ENCODE data around the gene FBXL12.
"Not testable (repeated sequence)": the region's sequence is repeated elsewhere in the genome, so short reads cannot be mapped to it uniquely, and the experiment has no call there.

Gene FBXL12

GRCh38 chr19:9792206-9793070 lies 26.4 kb downstream of the FBXL12 start:
- DNase-seq (ENCODE audit: low read depth), result peak; percentile 96
- H3K4me3 ChIP-seq (replicated peaks; ENCODE audit: low read depth, low read length), result peak overlapping the region; percentile 84
- no peak for TF ChIP-seq CTCF (IDR thresholded peaks at IDR 0.05; ENCODE audit: low read length, missing control alignments)

- DNase-seq (ENCODE audit: low read depth), result peak; percentile 98
These were observed 27.2 kb downstream of the FBXL12 start for GRCh38 chr19:9791552-9792205.

GRCh38 chr19:9791073-9791367 lies 27.9 kb downstream of the FBXL12 start:
- peak; percentile 45 for DNase-seq (ENCODE audit: low read depth)
- H3K4me3 ChIP-seq (replicated peaks; ENCODE audit: low read depth, low read length), result peak overlapping the region; percentile 55

More at GRCh38 chr19:9791552-9792205, 27.2 kb downstream of the FBXL12 start:
- no peak for TF ChIP-seq CTCF (IDR thresholded peaks at IDR 0.05; ENCODE audit: low read length, missing control alignments)
- H3K4me3 ChIP-seq (replicated peaks; ENCODE audit: low read depth, low read length), result peak overlapping the region; percentile 84

GRCh38 chr19:9789579-9789978 lies 29.3 kb downstream of the FBXL12 start:
- peak overlapping the region; percentile 5 for H3K4me3 ChIP-seq (replicated peaks; ENCODE audit: low read depth, low read length)
- peak; percentile 56 for DNase-seq (ENCODE audit: low read depth)

- H3K4me3 ChIP-seq (replicated peaks; ENCODE audit: low read depth, low read length), result no peak overlapping the region
- DNase-seq (ENCODE audit: low read depth), result no peak
- TF ChIP-seq CTCF (IDR thresholded peaks at IDR 0.05; ENCODE audit: low read length, missing control alignments), result no peak
These were observed 29.8 kb downstream of the FBXL12 start for GRCh38 chr19:9789066-9789465.

- DNase-seq (ENCODE audit: low read depth); H3K4me3 ChIP-seq (replicated peaks; ENCODE audit: low read depth, low read length): not testable (repeated sequence)
These were observed 30.3 kb downstream of the FBXL12 start for GRCh38 chr19:9788604-9789003.

- DNase-seq (ENCODE audit: low read depth), result no peak
- no peak for TF ChIP-seq CTCF (IDR thresholded peaks at IDR 0.05; ENCODE audit: low read length, missing control alignments)
- H3K4me3 ChIP-seq (replicated peaks; ENCODE audit: low read depth, low read length), result no peak overlapping the region
These were observed 32.1 kb downstream of the FBXL12 start for GRCh38 chr19:9786819-9787218.

GRCh38 chr19:9786342-9786741 lies 32.5 kb downstream of the FBXL12 start:
- peak overlapping the region; percentile 81 for H3K4me3 ChIP-seq (replicated peaks; ENCODE audit: low read depth, low read length)
- DNase-seq (ENCODE audit: low read depth), result no peak
- TF ChIP-seq CTCF (IDR thresholded peaks at IDR 0.05; ENCODE audit: low read length, missing control alignments), result no peak
